ENCODE data around the gene CIAO3.
"Not testable (repeated sequence)": the region's sequence is repeated elsewhere in the genome, so short reads cannot be mapped to it uniquely, and the experiment has no call there.

CIAO3 gene

DNA sequence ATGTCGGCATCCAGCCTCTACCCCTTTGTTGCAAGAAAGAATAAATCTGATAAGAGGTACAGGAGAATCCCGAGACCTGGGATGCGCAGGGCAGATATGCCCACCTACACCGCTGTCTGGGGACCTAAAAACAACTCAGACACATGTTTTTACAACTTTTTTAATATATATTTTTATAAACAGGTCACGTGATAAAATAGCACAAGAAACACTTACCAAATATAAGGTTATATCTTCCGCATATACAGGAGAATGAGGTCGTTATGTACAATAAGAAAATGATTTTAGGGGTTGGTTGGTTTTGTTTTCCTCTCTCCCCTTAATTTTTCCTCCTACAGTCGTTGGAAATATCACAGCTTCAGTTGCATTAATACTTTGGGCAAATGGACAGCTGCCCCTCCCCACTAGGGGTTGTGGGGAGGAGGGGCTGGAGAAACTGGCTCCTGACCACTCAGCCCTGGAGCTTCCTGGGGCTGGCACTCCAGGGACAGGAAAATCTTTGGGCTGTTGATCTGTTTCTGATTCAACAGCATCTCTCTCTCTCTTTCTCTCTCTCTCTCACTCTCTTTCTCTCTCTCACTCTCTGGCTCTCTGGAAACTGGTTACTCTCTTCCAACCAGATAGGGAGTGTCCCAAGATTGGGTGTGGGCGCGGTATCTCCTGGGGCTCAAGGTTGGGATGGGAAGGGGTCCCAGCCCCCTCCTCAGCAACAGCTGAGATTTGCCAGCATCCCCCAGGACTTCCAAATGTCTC is 48.3 kb downstream of the CIAO3 start:
- no peak for DNase-seq (ENCODE audit: low spot score)

GRCh38 chr16:691242-691641 is 49.6 kb downstream of the CIAO3 start:
- not testable (repeated sequence) for DNase-seq (ENCODE audit: low spot score)

GRCh38 chr16:689175-689897 is 51.5 kb downstream of the CIAO3 start:
- DNase-seq (ENCODE audit: low spot score) = no peak

DNA sequence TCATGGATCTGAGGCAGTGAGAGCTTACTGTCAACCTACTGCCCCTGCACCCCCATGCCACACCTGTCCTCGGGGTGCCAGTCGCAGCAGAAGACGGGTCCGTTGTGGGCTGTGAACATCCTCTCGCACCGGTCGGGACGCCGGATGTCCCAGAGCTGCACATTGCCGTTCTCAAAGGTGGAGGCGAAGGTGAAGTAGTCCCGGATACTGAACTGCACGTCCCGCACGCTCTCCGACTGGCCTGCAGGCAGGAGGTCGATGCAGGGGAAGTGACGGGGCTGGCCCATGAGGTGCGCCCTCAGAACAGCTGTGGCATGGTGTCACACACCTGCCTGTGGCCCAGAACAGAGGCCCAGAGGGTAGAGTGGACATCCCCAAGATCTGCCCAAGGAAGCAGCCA is 53.3 kb downstream of the CIAO3 start:
- no peak for DNase-seq (ENCODE audit: low spot score)

GRCh38 chr16:686459-687260 is 54.1 kb downstream of the CIAO3 start:
- DNase-seq (ENCODE audit: low spot score) = no peak

- DNase-seq (ENCODE audit: low spot score) = peak; percentile 49
Measured at GRCh38 chr16:685967-686366, 54.8 kb downstream of the CIAO3 start.

DNA sequence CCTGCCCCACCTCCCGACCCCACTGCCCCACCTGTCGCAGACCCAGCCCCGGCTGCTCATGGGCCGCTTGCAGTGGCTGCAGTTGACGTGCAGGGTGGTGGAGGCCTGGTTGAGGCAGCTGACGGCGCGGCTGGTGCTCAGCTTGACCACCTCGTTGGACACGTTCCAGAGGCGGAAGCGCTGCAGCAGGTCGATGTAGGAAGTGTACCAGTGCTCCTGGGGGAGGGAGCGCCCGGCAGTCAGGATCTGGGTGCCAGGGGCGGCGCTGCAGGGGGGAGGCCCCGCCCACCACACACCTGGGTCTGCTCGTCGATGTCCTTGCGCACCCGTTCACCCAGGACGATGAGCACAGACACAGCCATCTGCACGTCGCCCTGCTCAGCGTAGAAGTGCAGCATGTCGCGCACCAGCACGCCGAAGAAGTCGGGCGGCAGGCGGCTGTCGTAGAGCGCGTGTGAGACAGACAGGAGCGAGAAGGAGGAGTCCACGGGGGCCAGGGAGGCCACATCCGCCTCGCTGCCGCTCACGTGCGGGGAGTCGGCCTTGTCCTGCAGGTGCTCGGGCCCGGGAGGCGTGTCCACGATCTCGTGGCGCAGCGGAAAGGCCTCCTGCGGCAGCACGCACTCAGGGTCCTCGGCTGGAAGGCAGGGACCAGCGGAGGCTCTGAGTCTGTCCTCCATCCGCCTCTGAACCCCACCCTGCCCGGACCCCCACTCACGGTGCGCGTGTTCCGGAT is 55.7 kb downstream of the CIAO3 start:
- no peak for DNase-seq (ENCODE audit: low spot score)

DNA sequence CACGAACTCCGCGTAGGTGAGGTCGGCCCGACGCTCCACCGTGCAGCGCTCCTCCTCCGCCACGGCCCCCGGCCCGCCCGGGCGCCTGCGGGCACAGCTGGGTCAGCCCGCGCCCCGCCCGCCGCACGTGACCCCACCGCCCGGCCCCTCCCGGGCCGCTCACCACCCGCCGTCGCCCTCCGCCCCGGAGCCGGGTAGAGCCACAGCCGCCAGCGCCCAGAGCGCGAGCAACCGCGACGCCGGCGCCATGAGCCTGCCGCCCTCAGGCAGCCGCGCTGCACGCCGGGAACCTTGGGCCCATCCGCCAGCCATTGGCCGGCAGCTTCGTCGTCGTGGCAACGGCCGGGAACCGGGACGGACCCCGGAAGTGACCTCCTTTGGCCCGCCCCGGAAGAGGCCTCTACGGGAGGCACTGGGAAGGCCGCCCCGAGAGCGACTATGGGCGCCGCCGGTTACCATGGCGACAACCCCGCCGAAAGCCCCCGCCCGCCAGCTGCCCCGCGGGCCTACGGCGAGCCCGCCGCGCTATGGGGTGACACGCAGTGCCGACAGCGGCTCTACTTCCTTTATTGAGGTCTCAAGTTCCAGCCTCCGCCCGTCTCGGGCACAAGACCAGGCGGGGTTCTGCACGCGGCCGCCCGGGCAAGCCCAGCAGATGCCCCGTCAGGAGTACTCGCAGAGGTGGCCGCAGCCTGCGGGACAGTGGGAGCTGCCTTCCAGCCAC is 56.6 kb downstream of the CIAO3 start, which contains the start of gene JMJD8:
Gene JMJD8, minus strand, starts transcription at position 264 of the 724 bp plus-strand sequence. Its CDS starts 15 bp downstream, at position 249.
- DNase-seq (ENCODE audit: low spot score) = peak; percentile 96

- DNase-seq (ENCODE audit: low spot score) = no peak
Measured at GRCh38 chr16:683396-684070, 57.3 kb downstream of the CIAO3 start.

- no peak for DNase-seq (ENCODE audit: low spot score)
Measured at GRCh38 chr16:682493-683395, 58.1 kb downstream of the CIAO3 start.

- no peak for DNase-seq (ENCODE audit: low spot score)
Measured at GRCh38 chr16:681746-682427, 58.9 kb downstream of the CIAO3 start.

DNA sequence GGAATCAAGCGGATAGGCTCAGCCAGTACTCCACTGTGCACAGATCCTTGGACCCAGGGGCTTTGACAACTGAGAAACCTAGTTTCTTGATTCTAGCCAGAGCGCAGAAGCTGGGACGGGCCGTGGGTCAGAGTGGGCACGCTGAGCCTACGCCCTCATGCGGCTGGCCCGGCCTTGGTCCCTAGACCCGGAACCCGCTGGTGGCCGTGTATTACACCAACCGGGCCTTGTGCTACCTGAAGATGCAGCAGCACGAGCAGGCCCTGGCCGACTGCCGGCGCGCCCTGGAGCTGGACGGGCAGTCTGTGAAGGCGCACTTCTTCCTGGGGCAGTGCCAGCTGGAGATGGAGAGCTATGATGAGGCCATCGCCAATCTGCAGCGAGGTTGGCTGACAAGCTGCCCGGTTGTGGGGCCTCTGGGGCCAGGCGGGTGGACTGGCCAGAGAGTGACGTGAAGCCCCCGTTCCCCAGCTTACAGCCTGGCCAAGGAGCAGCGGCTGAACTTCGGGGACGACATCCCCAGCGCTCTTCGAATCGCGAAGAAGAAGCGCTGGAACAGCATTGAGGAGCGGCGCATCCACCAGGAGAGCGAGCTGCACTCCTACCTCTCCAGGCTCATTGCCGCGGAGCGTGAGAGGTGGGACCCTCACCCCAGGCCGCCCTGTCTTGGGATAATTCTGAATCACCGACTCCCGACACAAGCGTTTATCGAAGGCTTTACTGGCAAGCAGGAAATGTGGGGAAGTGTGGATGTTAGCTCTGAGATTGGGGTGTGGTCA is 59.6 kb downstream of the CIAO3 start:
- peak; percentile 19 for DNase-seq (ENCODE audit: low spot score)

DNA sequence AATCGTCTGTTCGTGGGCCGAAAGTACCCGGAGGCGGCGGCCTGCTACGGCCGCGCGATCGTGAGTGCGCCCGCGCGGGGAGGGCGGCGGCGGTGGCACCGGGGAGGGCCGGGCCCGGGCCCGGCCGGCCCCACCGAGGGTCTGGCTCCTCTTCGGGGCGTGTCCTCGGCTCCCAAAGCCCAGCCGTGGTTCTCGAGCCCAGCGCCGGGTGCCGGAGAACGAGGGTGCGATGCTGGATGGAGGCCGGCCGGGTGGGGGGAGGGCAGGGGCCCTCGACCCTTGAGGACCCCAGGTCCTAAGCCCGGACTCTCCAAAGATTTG is 60.2 kb downstream of the CIAO3 start:
- no peak for DNase-seq (ENCODE audit: low spot score)

DNA sequence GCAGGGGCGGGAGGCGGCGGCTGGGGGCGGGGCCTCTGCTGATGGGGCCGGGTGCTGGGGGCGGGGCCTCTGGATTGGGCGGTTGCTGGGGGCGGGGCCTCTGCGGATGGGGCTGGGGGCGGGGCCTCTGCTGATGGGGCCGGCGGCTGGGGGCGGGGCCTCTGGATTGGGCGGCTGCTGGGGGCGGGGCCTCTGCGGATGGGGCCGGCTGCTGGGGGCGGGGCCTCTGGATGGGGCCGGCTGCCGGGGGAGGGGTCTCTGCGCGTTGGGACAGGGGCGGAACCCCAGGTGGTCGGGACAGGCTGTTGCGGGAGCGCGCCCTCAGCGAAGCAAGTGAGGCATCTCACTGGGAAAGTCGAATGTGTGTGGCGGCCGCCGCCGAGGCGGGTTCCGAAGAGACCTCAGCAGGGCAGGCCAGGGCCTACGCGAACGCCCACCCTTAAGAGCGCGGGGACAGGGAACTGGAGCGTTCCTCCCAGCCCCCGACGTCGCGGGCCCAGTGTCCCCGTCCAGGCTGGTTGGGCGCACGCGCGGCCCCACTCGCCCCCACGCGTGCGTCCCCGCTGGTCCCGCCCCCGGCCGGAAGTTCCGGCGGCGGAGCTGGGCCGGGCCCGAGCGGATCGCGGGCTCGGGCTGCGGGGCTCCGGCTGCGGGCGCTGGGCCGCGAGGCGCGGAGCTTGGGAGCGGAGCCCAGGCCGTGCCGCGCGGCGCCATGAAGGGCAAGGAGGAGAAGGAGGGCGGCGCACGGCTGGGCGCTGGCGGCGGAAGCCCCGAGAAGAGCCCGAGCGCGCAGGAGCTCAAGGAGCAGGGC is 60.8 kb downstream of the CIAO3 start, which contains the start of gene STUB1:
Gene STUB1, plus strand, starts transcription at position 597 of the 811 bp plus-strand sequence. Its CDS starts 116 bp downstream, at position 713.
- DNase-seq (ENCODE audit: low spot score) = peak; percentile 84
